Measurements from ENCODE around the gene RDX. TPM values are rescaled to one million over a fixed set of nuclear protein-coding genes. Genes with fewer than 3 reads are reported as not detected.

RDX gene
- polyA plus RNA-seq, 1 donor from 2014 or later = 19.6 TPM

GRCh38 chr11:110168033-110168803 is 128.2 kb downstream of the RDX start:
- no peaks in the 10 kb centered on the region for H3K4me1 Mint-ChIP-seq
- no peaks in the 10 kb centered on the region for H3K9me3 Mint-ChIP-seq
- no peaks in the 10 kb centered on the region for H3K27me3 Mint-ChIP-seq
- H3K36me3 Mint-ChIP-seq = no peaks in the 10 kb centered on the region
- H3K27ac Mint-ChIP-seq = no peak overlapping the region
- no peak overlapping the region for H3K4me3 Mint-ChIP-seq

DNA sequence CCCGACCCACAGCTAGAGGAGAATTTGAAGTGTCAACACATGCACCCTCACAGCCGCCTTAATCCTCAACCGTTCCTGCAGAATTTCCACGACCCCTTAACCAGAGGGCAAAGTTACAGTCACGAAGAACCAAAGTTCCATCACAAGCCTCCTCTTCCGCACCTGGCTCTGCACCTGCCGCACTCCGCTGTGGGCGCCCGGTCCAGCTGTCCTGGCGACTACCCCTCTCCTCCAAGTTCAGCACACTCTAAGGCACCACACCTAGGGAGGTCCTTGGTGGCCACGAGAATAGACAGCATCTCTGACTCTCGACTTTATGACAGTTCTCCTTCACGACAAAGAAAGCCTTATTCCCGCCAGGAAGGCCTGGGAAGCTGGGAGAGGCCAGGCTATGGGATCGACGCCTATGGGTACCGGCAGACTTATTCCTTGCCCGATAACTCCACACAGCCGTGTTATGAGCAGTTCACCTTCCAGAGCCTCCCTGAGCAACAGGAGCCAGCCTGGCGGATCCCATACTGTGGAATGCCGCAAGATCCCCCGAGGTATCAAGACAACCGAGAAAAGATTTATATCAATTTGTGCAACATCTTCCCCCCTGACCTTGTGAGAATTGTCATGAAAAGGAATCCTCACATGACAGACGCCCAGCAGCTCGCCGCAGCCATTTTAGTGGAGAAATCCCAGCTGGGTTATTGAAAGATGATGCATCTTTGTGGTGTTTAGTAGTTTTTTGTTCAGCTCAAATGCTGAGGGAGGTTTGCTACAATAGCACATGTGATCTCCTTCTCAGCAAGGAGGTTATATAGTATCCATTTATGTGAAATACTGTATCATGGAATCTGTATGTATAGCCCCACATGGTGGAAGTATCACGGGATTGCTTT is 131.1 kb downstream of the RDX start:
- H3K27me3 Mint-ChIP-seq = peaks cover 2% of the 10 kb centered on the region

DNA sequence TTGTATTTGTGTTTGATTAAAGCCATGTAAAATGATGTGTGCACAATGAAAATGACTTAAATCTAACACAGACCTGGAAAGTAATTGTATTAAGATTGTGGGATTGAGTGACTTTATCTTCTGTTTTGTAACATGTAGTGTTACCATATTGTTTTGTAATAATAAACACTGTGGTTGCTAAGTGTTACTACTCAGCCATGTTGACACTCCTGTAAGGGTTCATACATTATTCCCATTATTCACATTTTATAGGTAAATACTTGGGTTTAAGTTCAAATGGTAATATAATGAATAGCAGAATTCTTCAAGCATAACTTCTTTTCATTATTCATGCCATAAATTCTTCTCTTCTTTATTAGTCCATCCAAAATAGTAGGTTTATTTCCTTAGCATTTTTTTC is 134.2 kb downstream of the RDX start:
- H3K27ac Mint-ChIP-seq = no peak overlapping the region
- no peaks in the 10 kb centered on the region for H3K4me1 Mint-ChIP-seq
- H3K36me3 Mint-ChIP-seq = no peaks in the 10 kb centered on the region
- peaks cover 0 to 2% (median 0%) of the 10 kb centered on the region in 3 donors for H3K9me3 Mint-ChIP-seq
- H3K4me3 Mint-ChIP-seq = no peak overlapping the region
- peaks cover 2% of the 10 kb centered on the region for H3K27me3 Mint-ChIP-seq

More for the DNA sequence above, 131.1 kb downstream of the RDX start:
- H3K36me3 Mint-ChIP-seq = no peaks in the 10 kb centered on the region
- H3K4me3 Mint-ChIP-seq = no peak overlapping the region
- no peak overlapping the region for H3K27ac Mint-ChIP-seq
- H3K9me3 Mint-ChIP-seq = no peaks in the 10 kb centered on the region
- H3K4me1 Mint-ChIP-seq = no peaks in the 10 kb centered on the region

- peaks cover 0 to 2% (median 0%) of the 10 kb centered on the region in 3 donors for H3K9me3 Mint-ChIP-seq
- H3K27ac Mint-ChIP-seq = no peak overlapping the region
- no peaks in the 10 kb centered on the region for H3K4me1 Mint-ChIP-seq
- H3K4me3 Mint-ChIP-seq = no peak overlapping the region
- H3K27me3 Mint-ChIP-seq = peaks cover 2% of the 10 kb centered on the region
- no peaks in the 10 kb centered on the region for H3K36me3 Mint-ChIP-seq
Observed at GRCh38 chr11:110161061-110161460, 135.4 kb downstream of the RDX start.

DNA sequence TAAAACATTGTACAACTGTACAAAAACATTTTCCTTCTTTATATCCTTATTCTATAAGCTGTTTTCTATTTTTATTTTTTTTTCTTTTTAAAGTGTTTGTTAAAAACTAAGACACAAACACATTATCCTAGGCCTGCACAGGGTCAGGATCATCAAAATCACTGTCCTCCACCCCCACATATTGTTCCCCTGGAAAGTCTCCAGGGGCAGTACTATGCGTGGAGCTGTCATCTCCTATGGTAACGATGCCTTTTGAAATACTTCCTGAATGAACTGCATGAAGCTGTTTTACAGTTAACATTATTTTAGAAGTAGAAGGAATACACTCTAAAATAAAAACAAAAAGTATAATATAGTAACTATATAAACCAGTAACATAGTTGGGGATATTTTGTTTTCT is 136.0 kb downstream of the RDX start:
- no peak overlapping the region for H3K27ac Mint-ChIP-seq
- no peaks in the 10 kb centered on the region for H3K36me3 Mint-ChIP-seq
- H3K4me1 Mint-ChIP-seq = no peaks in the 10 kb centered on the region
- H3K9me3 Mint-ChIP-seq = peaks cover 0 to 2% (median 0%) of the 10 kb centered on the region in 3 donors
- H3K27me3 Mint-ChIP-seq = peaks cover 2% of the 10 kb centered on the region
- no peak overlapping the region for H3K4me3 Mint-ChIP-seq

DNA sequence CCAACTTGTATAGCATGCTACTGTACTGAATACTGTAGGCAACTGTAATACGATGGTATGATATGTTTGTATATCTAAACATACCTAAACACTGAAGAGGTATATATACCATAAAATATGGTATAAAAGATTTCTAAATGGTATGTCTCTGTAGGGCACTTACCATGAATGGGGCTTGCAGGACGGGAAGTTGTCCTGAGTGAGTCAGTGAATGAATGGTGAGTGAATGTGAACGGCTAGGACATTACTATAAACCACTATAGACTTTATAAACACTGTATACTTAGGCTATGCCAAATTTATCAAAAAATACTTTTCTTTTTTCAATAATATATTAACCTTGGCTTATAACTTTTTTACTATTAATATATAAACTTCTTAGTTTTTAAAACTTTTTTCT is 136.4 kb downstream of the RDX start:
- Mint-ChIP-seq H3K4me1 (no peaks in the 10 kb centered on the region), H3K27ac (no peak overlapping the region), H3K4me3 (no peak overlapping the region), H3K36me3 (no peaks in the 10 kb centered on the region), H3K27me3 (peaks cover 2% of the 10 kb centered on the region), H3K9me3 (peaks cover 0 to 2% (median 0%) of the 10 kb centered on the region in 3 donors)

- peaks cover 2% of the 10 kb centered on the region for H3K27me3 Mint-ChIP-seq
- H3K4me3 Mint-ChIP-seq = no peak overlapping the region
- no peaks in the 10 kb centered on the region for H3K36me3 Mint-ChIP-seq
- H3K9me3 Mint-ChIP-seq = peaks cover 0 to 2% (median 0%) of the 10 kb centered on the region in 3 donors
- no peaks in the 10 kb centered on the region for H3K4me1 Mint-ChIP-seq
- no peak overlapping the region for H3K27ac Mint-ChIP-seq
Observed at GRCh38 chr11:110159476-110159875, 136.9 kb downstream of the RDX start.

DNA sequence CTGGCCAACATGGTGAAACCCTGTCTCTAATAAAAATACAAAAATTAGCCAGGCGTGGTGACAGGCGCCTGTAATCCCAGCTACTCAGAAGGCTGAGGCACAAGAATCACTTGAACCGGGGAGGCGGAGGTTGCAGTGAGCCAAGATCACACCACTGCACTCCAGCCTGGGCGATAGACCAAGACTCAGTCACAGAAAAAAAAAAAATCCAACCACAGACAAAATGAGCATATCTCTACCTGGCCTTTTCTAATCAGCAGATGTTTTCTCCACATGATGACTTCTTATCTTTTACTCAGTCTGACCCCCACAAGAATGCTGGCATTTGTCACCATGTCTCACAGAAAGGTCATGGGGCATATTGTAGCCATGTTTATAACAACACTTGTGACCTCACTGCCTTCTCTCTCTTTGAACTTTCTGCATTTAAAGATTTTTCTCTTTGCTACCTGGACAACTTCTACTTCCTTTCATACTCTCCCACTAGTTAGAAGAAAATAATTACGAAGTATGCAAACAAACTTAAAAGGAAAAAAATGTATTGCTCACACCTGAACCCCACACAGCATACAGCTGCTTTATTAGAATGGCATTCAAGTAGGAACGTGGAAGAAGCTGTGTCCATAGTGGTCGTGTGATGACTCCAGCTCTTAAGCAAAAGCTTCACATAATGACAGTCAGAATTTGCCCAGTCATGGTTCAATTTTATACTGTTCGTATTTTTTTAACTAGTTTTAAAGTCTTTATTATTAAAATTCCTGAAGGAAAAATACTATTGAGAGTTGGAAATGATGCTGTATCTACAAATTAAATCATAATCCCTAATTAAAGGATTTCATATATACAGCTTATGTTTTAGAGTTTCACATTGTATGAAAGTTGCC is 137.9 kb downstream of the RDX start:
- H3K4me3 Mint-ChIP-seq = no peak overlapping the region
- H3K27ac Mint-ChIP-seq = no peak overlapping the region
- H3K27me3 Mint-ChIP-seq = peaks cover 2% of the 10 kb centered on the region
- H3K4me1 Mint-ChIP-seq = no peaks in the 10 kb centered on the region
- no peaks in the 10 kb centered on the region for H3K36me3 Mint-ChIP-seq
- H3K9me3 Mint-ChIP-seq = peaks cover 0 to 2% (median 0%) of the 10 kb centered on the region in 3 donors

DNA sequence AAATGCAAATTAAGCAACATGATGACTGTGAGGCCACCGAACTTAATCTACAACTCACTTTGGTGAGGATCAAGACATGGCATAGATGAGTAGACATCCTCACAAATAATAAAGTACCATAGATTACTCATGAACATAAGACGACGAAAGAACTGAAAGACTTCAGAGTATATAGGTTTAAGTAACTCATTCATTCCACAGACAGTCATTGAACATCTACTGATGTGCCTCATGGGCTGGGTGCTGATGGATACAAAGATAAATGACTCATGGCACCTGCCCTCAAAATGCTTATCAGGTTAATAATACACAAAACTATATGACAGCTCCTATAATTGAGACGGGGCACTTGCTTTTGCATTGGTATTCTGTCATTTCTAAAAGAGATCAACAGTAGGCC is 139.9 kb downstream of the RDX start:
- no peaks in the 10 kb centered on the region for H3K27me3 Mint-ChIP-seq

GRCh38 chr11:110153474-110153873 is 142.9 kb downstream of the RDX start:
- H3K4me3 Mint-ChIP-seq = no peak overlapping the region
- H3K27ac Mint-ChIP-seq = no peak overlapping the region
- H3K27me3 Mint-ChIP-seq = no peaks in the 10 kb centered on the region
- H3K4me1 Mint-ChIP-seq = peaks cover 0 to 3% (median 0%) of the 10 kb centered on the region in 3 donors
- H3K9me3 Mint-ChIP-seq = no peaks in the 10 kb centered on the region
- no peaks in the 10 kb centered on the region for H3K36me3 Mint-ChIP-seq

More for the DNA sequence above, 139.9 kb downstream of the RDX start:
- H3K4me3 Mint-ChIP-seq = no peak overlapping the region
- no peak overlapping the region for H3K27ac Mint-ChIP-seq
- H3K4me1 Mint-ChIP-seq = no peaks in the 10 kb centered on the region
- peaks cover 0 to 2% (median 0%) of the 10 kb centered on the region in 3 donors for H3K9me3 Mint-ChIP-seq
- no peaks in the 10 kb centered on the region for H3K36me3 Mint-ChIP-seq

DNA sequence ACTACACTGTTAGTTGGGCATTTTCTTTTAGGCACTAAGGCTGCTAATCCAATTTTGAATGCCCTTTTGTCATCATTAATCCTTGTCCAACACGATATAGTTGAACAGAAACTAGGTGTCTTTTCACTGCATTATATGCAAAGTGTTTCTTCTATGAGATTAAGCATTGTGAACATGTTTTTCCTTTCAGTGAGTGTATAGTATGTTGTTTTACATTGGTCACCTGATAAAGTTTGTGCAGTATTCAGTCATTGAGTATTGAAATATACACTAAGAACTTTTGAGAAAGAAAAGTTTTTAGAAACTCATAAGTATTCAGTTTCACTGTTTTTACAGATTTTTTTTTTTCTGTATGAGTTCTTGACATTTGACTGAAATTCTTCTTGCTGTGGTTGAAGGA is 144.2 kb downstream of the RDX start:
- Mint-ChIP-seq H3K27me3 (peaks cover 3% of the 10 kb centered on the region), H3K27ac (no peak overlapping the region), H3K4me3 (no peak overlapping the region), H3K36me3 (no peaks in the 10 kb centered on the region), H3K4me1 (peaks cover 0 to 3% (median 0%) of the 10 kb centered on the region in 3 donors), H3K9me3 (no peaks in the 10 kb centered on the region)

DNA sequence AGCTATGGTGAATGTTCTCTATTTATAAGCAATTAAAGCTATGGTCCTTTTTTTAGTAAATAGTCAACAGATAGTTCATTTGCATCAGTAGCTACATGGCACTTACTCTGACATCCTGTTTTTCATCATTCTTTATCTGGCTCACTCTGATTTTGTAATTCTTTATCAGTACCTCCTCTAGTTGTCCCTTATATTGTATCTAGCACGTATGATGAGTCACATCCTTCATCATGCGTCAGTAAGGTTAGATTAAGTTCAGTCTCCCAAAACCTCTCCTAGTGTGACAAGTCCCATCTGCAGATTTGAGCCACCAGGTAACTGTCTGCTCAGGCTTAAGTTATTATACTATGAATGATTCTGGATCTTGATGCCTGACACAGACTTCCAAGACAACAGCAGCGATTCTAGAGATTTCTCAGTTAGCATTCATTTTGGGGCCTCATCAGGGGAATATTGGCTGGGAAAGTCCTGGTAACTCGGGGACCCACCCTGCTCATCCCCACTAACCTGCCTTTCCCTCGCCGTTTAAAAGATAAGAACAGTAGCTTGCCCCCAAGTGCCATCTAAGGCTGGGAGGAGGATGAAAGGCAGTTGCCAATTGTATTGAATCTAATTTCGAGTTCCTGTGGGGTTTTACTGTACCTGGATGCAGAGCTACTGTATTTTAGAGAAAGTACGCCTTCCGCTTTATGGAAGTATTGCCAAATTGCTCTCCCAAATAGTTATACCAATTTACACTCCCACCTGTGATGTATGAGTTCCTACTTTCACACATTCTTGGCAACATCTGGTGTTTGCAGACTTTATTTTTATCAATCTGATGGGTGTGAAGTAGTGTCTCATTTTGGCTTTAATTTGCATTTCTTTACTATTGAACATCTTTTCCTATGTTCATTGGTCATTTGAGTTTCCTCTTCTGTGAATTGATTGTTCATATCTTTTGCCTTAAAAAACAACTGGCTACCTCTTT is 147.4 kb downstream of the RDX start:
- Mint-ChIP-seq H3K4me1 (peaks cover 0 to 3% (median 0%) of the 10 kb centered on the region in 3 donors), H3K27me3 (peaks cover 3% of the 10 kb centered on the region), H3K4me3 (no peak overlapping the region), H3K36me3 (no peaks in the 10 kb centered on the region), H3K27ac (no peak overlapping the region), H3K9me3 (no peaks in the 10 kb centered on the region)

DNA sequence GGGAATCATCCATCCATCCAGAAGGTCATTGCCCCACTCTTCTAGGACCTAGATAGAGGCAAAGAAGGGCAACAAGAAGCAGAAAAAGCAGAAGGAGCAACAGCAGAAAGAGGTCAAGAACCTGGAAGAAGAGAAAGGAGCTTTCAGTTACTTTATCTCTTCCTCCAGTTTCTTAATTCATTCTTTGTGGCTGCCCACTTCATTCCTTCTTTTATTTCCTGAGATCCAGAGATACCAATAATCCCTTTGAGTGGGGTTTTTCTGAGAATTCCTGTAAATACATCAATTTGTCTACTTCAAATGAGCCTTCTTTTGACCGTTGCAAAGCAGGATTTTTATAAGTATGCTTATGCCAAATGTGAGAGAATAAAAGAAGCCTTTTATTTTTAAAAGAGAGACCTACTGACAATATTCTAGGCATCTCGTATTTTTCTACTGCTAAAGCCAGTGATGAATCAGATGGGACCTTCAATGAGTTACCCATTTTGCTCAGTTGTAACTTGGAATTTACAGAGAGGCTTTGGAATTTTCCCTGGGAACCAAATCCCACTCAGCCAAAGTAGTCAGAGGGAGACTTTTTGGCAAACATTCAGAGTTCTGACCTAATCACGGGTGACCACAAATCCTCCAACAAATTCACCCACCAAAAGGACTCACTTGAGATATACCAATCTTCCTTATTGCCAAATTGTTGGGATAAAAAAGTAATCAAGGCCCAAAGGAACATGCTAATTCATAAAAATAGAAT is 148.3 kb downstream of the RDX start:
- H3K27me3 Mint-ChIP-seq = peaks cover 3% of the 10 kb centered on the region
- H3K4me3 Mint-ChIP-seq = no peak overlapping the region
- no peak overlapping the region for H3K27ac Mint-ChIP-seq
- H3K9me3 Mint-ChIP-seq = no peaks in the 10 kb centered on the region
- H3K36me3 Mint-ChIP-seq = no peaks in the 10 kb centered on the region
- H3K4me1 Mint-ChIP-seq = peaks cover 0 to 3% (median 0%) of the 10 kb centered on the region in 3 donors
